HepG2 (cell line): ENCODE data around the gene SETD1A. TPM values are rescaled to one million over a fixed set of nuclear protein-coding genes. Genes with fewer than 3 reads are reported as not detected.

Experiments
- AKAP8 ChIP-seq: sonication (generic); formaldehyde crosslinking; IDR thresholded peaks from 2 replicates; pipeline ENCODE4 v1.5.1; 2020; ENCODE audit warnings: mild to moderate bottlenecking, missing genetic modification reagents
- BCL6 ChIP-seq: IDR thresholded peaks from 2 replicates; pipeline ENCODE4 v1.6.1; 2016; ENCODE audit warnings: missing genetic modification reagents, missing compliant biosample characterization
- CHD2 ChIP-seq: IDR thresholded peaks from 2 replicates; pipeline ENCODE4 v1.6.1; 2011; ENCODE audit warnings: low read depth, low read length, improper control_type of control experiment
- FIP1L1 ChIP-seq: fragments of 200-400 bp; formaldehyde crosslinking; IDR thresholded peaks from 2 replicates; pipeline ENCODE4 v1.6.1; 2018; ENCODE audit warnings: low read depth, mild to moderate bottlenecking, low read length, moderate library complexity, borderline replicate concordance; ENCODE audit not compliant: insufficient read depth
- HDAC1 ChIP-seq: sonication (generic); formaldehyde crosslinking; IDR thresholded peaks from 2 replicates; pipeline ENCODE4 v1.5.1; 2020; ENCODE audit warnings: mild to moderate bottlenecking, missing genetic modification reagents
- IKZF4 ChIP-seq: sonication (generic); formaldehyde crosslinking; IDR thresholded peaks from 2 replicates; pipeline ENCODE4 v1.5.1; 2020; ENCODE audit warnings: borderline replicate concordance, mild to moderate bottlenecking, low read depth, missing genetic modification reagents; ENCODE audit errors: not compliant biosample characterization
- MIER3 ChIP-seq: IDR thresholded peaks from 2 replicates; pipeline ENCODE4 v1.6.1; 2016; ENCODE audit warnings: missing compliant biosample characterization, borderline replicate concordance
- MLLT10 ChIP-seq: sonication (generic); formaldehyde crosslinking; IDR thresholded peaks from 2 replicates; pipeline ENCODE4 v1.4.0; 2020; ENCODE audit warnings: missing genetic modification reagents
- NR1H2 ChIP-seq: sonication (generic); formaldehyde crosslinking; IDR thresholded peaks from 2 replicates; pipeline ENCODE4 v1.8.1; 2022; ENCODE audit warnings: low read depth, missing genetic modification reagents, borderline replicate concordance
- SNAPC4 ChIP-seq: sonication (generic); formaldehyde crosslinking; IDR thresholded peaks from 2 replicates; pipeline ENCODE4 v1.4.0; 2020; ENCODE audit warnings: mild to moderate bottlenecking, missing genetic modification reagents
- STAG1 ChIP-seq: sonication (generic); formaldehyde crosslinking; IDR thresholded peaks from 2 replicates; pipeline ENCODE4 v1.4.0; 2020; ENCODE audit warnings: missing genetic modification reagents
- TGIF2 ChIP-seq: IDR thresholded peaks from 2 replicates; pipeline ENCODE4 v1.6.1; 2016; ENCODE audit warnings: control low read depth, missing compliant biosample characterization
- TOPORS ChIP-seq: sonication (generic); formaldehyde crosslinking; IDR thresholded peaks from 2 replicates; pipeline ENCODE4 v1.8.0; 2023; ENCODE audit warnings: mild to moderate bottlenecking, missing genetic modification reagents
- ZNF317 ChIP-seq: sonication (generic); formaldehyde crosslinking; IDR thresholded peaks from 2 replicates; pipeline ENCODE4 v1.5.0; 2020; ENCODE audit warnings: mild to moderate bottlenecking, missing genetic modification reagents
- ZNF546 ChIP-seq: sonication (generic); formaldehyde crosslinking; conservative IDR thresholded peaks from 2 replicates; pipeline ENCODE4 v1.8.1; 2023; ENCODE audit warnings: mild to moderate bottlenecking, missing genetic modification reagents
- ZNF775 ChIP-seq: sonication (generic); formaldehyde crosslinking; IDR thresholded peaks from 2 replicates; pipeline ENCODE4 v1.4.0; 2020; ENCODE audit warnings: missing genetic modification reagents, mild to moderate bottlenecking, moderate library complexity, borderline replicate concordance
- ZNF780A ChIP-seq: sonication (generic); formaldehyde crosslinking; IDR thresholded peaks from 2 replicates; pipeline ENCODE4 v1.8.0; 2022; ENCODE audit warnings: mild to moderate bottlenecking, missing genetic modification reagents, moderate library complexity
- ZNF782 ChIP-seq: sonication (generic); formaldehyde crosslinking; IDR thresholded peaks from 2 replicates; pipeline ENCODE4 v1.4.0; 2020; ENCODE audit warnings: missing genetic modification reagents, mild to moderate bottlenecking, borderline replicate concordance
- ZNF878 ChIP-seq: sonication (generic); formaldehyde crosslinking; IDR thresholded peaks from 2 replicates; pipeline ENCODE4 v1.8.1; 2023; ENCODE audit warnings: mild to moderate bottlenecking, missing genetic modification reagents, moderate library complexity
- ZSCAN25 ChIP-seq: sonication (generic); formaldehyde crosslinking; IDR thresholded peaks from 2 replicates; pipeline ENCODE4 v1.8.0; 2022; ENCODE audit warnings: mild to moderate bottlenecking, missing genetic modification reagents
- polyA plus RNA-seq, 8 experiments: library from polyadenylated mRNA; depleted of rRNA in 3 of 8; stranded (reverse) in 7 of 8; unstranded in 1 of 8; fragments of >200 nt; fragmentation: Illumina TruSeq in 4 of 8; extraction: Trizol in 4 of 8; gene quantifications; 2 replicates each; pipeline versions ENCODE4 v1.2.1 to v1.2.3, GENCODE V29; 2011 to 2016; ENCODE audit warnings: low read depth in 4 of 8, missing spikeins in 1 of 8, mixed read lengths in 1 of 8; ENCODE audit not compliant: insufficient read depth in 1 of 8
- total RNA-seq, 5 experiments: library from RNA; depleted of rRNA; stranded (reverse); fragments of >200 nt; fragmentation: Illumina TruSeq; extraction: Trizol; gene quantifications; 2 replicates each; pipeline ENCODE4 v1.2.3, GENCODE V29; 2016; ENCODE audit warnings: low read depth in 1 of 5
- TF ChIP-seq, protein P1 (sequence below): sonication (generic); formaldehyde crosslinking; IDR thresholded peaks from 2 replicates; pipeline ENCODE4 v1.8.1; 2023; ENCODE audit warnings: mild to moderate bottlenecking, missing genetic modification reagents
- TF ChIP-seq, protein P2 (sequence below): sonication (generic); formaldehyde crosslinking; IDR thresholded peaks from 2 replicates; pipeline ENCODE4 v1.9.0; 2021; ENCODE audit warnings: missing genetic modification reagents, borderline replicate concordance
- TF ChIP-seq, protein P3 (sequence below): sonication (generic); formaldehyde crosslinking; IDR thresholded peaks from 2 replicates; pipeline ENCODE4 v1.4.0; 2020; ENCODE audit warnings: missing genetic modification reagents

The SETD1A gene
- total and polyA plus RNA-seq, 2 of the 13 experiments (the other 11 are each of a cell fraction or from before 2014, with no cell fraction given): 3.8 to 5.6 TPM

- no peak for TF ChIP-seq ZNF546 (CRISPR knock-in tag)
- TF ChIP-seq ZSCAN25 (CRISPR knock-in tag): no peak
- no peak for TF ChIP-seq MLLT10 (CRISPR knock-in tag)
- 0 out of 2 replicates have a peak, but pooled peaks have one; percentile 61 for TF ChIP-seq AKAP8
- TF ChIP-seq TOPORS (CRISPR knock-in tag): no peak
- TF ChIP-seq ZNF782 (CRISPR knock-in tag): no peak; the same call in 1 of the 2 replicates
- TF ChIP-seq SNAPC4 (CRISPR knock-in tag): peak; percentile 87; the same call in 1 of the 2 replicates
- TF ChIP-seq STAG1 (CRISPR knock-in tag): no peak
- no peak for TF ChIP-seq TGIF2
- no peak for TF ChIP-seq MIER3 (CRISPR knock-in tag)
- TF ChIP-seq NR1H2 (CRISPR knock-in tag): no peak
- TF ChIP-seq, protein P1, sequence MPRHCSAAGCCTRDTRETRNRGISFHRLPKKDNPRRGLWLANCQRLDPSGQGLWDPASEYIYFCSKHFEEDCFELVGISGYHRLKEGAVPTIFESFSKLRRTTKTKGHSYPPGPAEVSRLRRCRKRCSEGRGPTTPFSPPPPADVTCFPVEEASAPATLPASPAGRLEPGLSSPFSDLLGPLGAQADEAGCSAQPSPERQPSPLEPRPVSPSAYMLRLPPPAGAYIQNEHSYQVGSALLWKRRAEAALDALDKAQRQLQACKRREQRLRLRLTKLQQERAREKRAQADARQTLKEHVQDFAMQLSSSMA (CRISPR knock-in tag): no peak
- TF ChIP-seq, protein P2, sequence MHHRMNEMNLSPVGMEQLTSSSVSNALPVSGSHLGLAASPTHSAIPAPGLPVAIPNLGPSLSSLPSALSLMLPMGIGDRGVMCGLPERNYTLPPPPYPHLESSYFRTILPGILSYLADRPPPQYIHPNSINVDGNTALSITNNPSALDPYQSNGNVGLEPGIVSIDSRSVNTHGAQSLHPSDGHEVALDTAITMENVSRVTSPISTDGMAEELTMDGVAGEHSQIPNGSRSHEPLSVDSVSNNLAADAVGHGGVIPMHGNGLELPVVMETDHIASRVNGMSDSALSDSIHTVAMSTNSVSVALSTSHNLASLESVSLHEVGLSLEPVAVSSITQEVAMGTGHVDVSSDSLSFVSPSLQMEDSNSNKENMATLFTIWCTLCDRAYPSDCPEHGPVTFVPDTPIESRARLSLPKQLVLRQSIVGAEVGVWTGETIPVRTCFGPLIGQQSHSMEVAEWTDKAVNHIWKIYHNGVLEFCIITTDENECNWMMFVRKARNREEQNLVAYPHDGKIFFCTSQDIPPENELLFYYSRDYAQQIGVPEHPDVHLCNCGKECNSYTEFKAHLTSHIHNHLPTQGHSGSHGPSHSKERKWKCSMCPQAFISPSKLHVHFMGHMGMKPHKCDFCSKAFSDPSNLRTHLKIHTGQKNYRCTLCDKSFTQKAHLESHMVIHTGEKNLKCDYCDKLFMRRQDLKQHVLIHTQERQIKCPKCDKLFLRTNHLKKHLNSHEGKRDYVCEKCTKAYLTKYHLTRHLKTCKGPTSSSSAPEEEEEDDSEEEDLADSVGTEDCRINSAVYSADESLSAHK: no peak
- TF ChIP-seq CHD2: peak; percentile 89
- TF ChIP-seq ZNF775 (CRISPR knock-in tag): no peak
- TF ChIP-seq ZNF317 (CRISPR knock-in tag): peak; percentile 90; the same call in 1 of the 2 replicates
- 0 out of 2 replicates have a peak, but pooled peaks have one; percentile 64 for TF ChIP-seq FIP1L1
- no peak; the same call in 1 of the 2 replicates for TF ChIP-seq BCL6 (CRISPR knock-in tag)
- no peak for TF ChIP-seq IKZF4 (CRISPR knock-in tag)
- TF ChIP-seq ZNF878: no peak
- TF ChIP-seq, protein P3, sequence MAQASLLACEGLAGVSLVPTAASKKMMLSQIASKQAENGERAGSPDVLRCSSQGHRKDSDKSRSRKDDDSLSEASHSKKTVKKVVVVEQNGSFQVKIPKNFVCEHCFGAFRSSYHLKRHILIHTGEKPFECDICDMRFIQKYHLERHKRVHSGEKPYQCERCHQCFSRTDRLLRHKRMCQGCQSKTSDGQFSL: peak; percentile 100
- TF ChIP-seq HDAC1 (CRISPR knock-in tag): peak; percentile 80
- TF ChIP-seq ZNF780A (CRISPR knock-in tag): no peak
Measured at GRCh38 chr16:30922420-30922959, 35.1 kb upstream of the SETD1A start (continued).
